Stimulated activated CD8-positive, alpha-beta memory T cell treated with anti-CD3 and anti-CD28 coated beads, Interleukin-12 subunit alpha, Interleukin-12 subunit beta, amount 100 ng/mL, for 4 hours (primary cell): ENCODE measurements around the gene ANO7.
"Not testable (repeated sequence)": the region's sequence is repeated elsewhere in the genome, so short reads cannot be mapped to it uniquely, and the experiment has no call there.

Source experiments
- DNase-seq: peaks from one replicate; pipeline ENCODE4 v3.0.0-alpha.2; 2020; ENCODE audit warnings: low read depth

The ANO7 gene

DNA sequence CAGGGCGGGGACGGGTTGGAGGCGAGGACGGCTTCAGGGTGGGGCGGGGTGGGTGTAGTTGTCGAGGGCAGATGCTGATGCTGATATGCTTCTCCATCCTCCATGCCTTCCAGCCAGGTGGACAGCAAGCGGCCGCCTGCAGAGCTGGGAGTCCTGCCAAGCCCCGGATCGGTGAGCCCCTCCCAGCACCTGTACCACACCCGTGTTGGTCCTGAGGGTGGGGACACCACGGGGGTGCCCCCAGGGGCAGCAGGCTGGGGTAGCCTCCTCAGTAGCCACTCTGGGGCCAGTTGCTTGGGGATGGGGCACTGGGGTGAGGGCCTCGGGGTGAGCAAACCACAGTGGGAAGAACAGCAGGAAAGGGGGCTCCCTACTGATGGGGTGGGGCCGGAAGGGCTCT, 2.6 kb downstream of the ANO7 start:
- DNase-seq, result no peak

DNA sequence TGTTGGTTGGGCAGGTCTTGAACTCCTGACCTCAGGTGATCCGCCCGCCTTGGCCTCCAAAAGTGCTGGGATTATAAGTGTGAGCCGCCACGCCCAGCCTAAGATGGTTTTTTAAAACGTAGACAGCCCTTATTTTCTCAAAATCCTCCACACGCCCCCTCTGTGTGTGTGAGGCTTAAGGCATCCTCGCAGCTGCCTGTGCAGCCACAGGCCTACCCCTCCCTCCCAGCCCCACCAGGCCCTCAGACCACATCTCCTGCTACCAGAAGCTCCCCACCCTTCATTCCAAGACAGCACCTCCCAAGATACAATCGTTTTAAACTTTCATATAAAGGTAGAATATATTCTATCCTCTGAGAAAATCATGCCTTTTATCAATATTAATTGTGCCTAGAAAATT, 4.8 kb downstream of the ANO7 start:
- DNase-seq, result no peak

DNA sequence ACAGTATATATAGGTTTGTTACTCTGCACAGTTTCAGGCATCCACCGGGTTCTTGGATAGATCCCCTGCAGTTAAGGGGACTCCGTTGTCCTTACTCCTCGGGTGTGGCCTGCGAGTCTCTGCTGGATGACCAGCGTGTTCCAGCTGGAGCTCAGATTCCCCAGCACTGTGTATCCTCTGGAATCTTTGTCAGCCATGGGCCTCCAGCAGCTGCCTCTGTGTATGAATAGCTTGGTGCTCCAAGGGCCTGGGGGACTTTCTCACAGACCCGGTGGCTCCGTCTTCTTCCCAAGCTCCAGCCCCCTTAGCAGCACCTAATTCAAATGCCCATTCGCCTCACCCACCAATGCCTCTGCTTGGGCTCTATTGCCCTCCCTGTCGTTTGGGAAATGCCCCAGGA, 6.3 kb downstream of the ANO7 start:
- DNase-seq, result no peak

DNA sequence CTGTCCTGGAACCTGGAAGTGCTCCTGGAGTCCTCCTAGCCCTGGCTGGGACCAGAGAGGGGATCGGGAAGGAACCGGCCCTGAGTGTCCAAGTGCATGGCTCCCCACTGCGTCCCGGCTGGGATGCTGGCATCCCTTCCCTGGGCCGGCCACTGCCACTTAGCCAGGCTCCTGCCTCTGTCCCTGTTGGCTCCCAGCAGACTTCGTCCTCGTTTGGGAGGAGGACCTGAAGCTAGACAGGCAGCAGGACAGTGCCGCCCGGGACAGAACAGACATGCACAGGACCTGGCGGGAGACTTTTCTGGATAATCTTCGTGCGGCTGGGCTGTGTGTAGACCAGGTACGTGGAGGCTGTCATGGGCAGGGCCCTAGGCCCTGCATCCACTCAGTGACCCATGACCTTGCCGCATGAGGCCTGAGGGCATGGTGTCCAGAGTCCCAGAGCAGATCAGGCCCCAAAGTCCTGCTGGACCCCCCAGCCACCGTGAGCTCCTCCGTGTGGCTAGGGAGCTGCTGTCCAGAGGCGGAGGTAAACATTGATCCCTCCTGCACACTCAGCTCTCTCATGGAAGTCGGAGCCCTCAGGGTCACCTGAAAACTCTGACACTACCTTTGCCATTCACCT, 7.1 kb downstream of the ANO7 start:
- no peak for DNase-seq

DNA sequence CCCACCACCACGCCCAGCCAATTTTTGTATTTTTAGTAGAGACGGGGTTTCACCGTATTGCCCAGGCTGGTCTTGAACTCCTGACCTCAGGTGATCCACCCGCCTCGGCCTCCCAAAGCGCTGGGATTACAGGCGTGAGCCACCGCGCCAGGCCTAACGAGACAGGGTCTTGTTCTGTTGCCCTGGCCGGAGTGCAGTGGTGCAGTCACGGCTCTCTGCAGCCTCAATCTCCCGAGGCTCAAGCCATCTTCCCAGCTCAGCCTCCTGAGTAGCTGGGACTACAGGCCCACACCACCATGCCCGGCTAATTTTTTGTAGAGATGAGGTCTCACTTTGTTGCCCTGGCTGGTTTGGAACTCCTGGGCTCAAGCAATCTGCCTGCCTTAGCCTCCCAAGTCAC, 8.8 kb downstream of the ANO7 start:
- not testable (repeated sequence) for DNase-seq

DNA sequence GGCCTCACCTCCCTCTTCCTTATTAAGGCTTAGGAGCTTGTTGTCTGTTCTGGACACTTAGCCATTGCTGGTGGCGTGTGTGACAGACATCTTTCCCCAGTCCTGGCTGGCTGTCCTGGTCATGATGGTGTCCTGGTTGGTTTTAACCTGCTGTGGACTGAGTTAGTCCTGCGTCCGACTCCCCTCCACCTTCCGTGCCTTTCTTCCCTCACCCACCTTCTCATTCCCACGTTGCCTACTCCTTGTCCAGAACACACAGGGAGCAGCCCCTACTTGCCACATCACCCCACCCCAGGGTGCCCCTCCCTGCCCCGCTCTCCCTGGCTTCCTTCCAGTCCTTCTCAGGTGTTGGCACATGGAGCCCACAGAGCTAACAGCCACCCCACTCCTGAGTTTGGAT, 9.5 kb downstream of the ANO7 start:
- DNase-seq, result no peak

DNA sequence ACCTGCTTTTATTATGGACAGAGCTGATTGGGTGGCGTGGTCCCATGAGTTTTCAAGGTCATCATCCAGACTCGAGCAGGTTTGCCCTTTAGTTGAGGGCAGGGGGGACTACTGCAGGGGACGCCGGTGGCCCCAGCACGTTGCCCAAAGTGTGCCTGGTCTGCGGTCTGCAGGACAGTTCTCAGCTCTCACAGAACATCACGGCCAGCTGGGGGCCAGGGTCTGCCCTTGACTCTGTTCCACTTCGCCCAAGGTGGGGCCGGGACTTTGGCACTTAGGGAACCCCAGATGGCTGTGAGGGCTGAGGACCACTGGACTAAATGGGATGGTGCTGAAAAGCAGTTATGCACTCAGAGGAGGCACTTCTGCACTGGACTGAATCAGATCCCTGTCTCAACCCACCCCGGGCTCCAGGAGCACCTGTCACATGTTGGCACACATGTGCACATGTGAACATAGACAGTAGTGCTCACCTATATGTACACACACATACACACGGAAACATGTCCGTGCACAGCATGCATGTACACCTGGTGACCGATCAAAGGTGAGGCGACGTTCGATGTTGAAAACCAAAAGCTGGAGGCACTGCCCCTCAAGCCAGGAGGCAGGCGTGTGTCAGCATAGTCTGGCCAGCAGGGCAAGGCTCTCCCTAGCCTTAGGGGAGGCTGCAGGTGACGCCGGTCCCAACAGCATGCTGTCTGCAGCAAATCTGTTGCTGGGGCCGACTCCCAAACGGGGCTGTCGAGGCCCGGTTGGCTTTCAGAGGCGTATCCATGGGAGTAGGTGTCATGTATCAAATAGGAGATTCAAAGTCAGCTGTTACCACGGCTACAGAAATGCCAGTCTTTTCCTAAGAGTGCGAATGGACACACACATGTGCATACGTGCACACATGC, 10.2 kb downstream of the ANO7 start:
- no peak for DNase-seq

DNA sequence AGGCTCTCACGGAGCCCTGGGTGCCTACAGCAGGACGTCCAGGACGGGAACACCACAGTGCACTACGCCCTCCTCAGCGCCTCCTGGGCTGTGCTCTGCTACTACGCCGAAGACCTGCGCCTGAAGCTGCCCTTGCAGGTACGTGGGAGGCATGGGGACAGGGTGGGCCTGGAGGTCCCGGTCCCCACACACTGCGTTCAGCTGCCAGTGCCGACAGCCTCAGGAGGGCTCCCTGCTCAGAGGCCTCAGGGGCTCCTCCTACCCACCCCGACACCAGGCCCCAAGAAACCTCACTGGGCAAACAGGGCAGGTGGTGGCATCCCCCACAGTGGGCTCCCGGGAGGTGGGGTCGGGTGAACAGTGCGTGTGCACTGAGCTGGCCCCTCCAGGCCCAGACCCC, 10.8 kb downstream of the ANO7 start:
- no peak for DNase-seq

DNA sequence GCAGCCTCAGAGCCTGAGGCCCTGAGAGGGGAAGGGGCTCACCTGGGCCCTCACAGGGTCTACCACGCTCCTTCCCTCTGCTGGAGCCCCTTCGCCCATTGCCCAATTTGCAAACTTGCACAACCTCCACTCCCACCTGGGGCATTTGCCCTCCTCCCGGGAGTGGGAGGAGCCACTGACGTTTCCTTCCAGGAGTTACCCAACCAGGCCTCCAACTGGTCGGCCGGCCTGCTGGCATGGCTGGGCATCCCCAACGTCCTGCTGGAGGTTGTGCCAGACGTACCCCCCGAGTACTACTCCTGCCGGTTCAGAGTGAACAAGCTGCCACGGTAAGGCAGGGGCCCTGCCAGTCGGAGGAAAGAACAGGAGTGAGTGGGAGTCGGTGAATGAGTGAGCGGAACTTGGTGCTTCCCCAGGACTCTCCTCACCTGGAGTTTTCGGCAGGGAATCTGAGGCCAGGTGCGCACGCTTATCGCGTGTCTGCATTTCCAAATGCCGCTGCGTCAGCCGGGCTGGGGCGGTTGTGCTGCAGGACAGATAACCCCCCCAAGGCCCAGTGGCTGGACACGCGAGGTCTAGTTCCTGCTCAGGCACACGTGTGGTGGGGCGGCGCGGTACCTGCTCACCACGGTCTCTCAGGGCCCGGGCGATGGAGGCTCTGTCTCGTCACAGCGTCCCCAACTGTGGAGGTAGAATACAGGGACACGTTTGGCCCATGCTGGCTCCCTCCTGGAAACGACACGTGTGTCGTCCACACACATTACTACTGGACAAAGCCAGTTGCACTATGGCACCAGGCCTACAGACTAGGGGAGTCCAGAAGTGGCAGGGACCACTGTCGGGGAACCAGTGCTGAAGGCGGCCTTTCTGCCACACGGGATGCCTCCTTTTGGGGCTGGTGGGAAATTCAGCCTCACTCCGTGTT, 11.7 kb downstream of the ANO7 start:
- no peak for DNase-seq

DNA sequence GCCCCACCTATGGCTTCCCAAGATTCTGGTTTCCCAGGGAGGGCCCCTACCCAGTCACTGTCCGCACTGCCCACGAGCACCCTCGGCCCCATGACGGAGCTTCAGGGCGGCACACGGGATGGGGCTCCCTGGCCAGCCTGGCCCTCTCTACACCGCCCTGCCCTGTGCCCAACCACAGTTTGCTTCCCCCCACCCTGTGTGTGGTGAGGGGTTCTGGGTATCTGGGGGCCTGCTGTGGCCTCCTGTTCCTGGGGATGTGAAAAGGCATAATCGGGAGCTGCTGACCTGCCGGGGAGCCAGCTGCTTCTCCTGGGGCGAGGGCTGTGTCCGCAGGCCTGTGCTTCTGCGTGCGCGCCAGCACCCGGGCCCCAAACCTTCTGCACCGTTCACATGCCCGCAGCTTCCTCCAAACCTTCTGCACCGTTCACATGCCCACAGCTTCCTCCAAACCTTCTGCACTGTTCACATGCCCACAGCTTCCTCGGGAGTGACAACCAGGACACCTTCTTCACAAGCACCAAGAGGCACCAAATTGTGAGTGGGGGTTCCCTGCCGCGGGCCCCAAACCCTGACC, 12.4 kb downstream of the ANO7 start:
- DNase-seq, result no peak

DNA sequence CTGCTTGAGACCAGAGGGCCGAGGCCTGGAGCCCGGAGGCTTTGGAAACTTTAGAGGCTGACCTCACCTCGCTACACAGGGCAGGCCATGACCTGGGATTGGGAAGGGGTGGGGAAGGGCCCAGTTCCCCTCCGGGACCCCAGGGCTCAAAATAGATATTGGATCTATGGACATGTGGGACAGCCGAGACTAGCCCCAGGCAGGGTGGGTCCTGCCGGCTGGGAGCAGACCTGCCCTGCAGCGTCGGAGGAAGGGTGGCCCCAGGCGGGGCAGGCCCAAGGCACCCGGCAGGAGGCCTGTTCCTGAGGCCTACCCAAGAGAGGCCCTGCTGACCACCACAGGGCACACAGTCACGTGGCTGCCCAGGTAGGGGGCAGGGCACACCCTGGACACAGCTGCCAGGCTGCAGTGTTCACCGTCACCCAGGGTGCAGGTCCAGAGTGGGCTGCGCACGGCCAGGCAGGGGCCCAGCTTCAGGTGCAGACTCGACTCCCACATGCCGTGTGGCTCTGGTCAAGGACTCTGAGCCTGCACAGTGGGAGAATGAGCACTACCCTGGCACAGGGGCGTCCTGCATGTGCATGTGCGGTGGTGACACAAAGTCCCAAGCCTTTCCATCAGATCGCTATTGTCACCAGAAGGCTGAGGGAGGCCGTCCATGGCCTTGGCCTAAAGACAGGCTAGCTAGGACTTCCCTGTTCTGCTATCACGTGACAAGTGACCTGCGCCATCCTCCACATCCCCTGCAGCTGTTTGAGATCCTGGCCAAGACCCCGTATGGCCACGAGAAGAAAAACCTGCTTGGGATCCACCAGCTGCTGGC, 13.2 kb downstream of the ANO7 start:
- no peak for DNase-seq

DNA sequence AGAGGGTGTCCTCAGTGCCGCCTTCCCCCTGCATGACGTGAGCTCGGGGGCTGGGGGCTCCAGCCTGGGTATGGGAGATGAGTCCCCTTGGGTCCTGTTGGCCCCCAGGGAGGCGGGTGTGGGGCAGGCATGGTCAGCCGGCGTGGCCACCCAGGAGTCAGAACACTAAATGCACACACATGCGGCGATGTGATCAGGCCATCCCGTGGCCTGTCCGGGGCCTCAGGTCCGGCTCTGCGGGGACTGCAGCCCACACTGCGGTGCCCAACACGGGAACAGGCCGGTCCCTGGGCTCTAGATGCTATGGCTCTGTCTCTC, 13.8 kb downstream of the ANO7 start:
- no peak for DNase-seq

DNA sequence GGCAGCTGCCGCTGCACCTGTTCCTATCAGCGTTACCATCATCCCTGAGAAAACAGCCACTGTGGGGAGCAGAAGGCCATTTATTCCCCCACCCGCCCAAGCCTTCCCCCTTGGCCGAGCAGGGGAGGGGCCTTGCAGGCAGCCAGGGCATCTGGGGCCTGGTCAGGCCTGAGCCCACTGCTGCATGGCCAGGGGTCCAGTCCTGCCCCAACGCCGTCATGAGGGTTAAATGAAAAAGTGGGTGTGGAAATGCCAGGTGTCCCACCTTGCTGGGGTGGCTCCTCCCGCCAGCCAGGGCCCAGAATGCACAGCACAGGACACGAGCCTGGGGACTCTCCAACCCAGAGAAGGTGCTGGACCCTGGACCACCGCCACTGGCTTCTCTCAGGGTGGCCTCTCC, 14.2 kb downstream of the ANO7 start:
- DNase-seq, result no peak

DNA sequence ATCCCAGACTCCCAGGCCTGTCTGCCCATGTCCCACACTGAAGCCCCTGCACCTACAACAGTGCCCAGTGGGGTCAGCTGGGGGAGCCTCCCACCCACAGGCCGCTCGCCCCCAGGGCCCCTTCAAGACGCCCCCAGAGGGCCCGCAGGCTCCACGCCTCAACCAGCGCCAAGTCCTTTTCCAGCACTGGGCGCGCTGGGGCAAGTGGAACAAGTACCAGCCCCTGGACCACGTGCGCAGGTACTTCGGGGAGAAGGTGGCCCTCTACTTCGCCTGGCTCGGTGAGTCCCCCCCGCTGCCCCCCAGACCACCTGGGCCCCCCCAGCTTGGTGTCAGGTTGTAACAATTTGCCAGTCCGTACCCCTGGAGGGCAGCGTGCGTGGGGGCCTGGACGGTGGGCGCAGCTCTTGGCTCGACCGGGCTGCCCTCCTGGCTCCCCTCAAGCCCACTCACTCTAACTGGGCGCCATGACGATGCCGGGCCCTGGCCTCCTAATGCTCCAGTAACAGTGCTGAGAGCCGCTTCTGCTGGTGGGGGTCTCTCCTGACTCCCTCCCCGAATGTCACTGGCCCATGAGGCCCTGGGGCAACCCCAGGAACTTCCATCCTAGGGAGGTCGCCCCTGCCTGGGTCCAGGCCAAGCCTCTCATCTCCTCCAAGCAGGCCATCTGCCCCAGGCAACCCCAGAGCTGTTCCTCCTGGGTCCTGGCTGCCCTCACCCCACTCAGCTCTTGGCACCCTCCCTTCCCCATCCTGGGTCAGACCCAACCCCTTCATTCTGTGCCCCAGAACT, 14.9 kb downstream of the ANO7 start:
- no peak for DNase-seq

DNA sequence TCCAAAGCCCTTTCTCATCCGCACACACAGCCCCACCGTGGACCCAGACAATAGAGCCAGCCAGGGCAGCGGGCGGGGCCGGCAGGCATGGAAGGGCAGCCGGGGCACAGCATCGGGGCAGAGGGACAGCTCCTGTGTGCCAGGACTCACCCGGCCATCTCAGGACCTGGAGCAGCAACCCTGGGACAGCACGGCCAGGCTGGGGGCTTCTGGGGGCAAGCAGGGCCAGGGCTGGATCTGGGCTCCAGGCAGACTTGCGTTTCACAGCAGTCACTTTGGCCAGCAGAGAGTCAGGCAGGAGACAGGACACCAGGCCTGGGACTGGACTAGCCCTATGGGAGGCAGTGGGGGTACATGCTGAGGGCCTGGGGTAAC, 15.5 kb downstream of the ANO7 start:
- DNase-seq, result no peak

DNA sequence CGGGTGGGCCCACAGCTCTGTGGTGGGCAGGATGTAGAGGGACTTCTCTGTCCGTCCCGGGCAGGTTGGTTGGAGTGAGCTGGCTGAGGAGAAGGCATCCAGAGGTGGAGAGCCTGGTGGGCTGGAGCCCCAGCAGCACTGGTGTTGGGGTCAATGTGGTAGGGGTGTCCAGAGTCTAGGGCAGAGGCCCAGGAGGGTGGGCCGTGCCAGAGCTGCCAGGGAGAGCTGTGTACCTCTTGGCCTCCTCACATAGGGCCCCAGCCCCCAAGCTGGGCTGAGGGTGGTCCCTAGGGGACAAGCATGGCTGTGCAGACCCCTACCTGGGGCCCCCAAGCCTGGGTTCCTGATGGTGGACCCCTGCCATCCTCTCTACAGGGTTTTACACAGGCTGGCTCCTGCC, 16.0 kb downstream of the ANO7 start:
- DNase-seq, result no peak

DNA sequence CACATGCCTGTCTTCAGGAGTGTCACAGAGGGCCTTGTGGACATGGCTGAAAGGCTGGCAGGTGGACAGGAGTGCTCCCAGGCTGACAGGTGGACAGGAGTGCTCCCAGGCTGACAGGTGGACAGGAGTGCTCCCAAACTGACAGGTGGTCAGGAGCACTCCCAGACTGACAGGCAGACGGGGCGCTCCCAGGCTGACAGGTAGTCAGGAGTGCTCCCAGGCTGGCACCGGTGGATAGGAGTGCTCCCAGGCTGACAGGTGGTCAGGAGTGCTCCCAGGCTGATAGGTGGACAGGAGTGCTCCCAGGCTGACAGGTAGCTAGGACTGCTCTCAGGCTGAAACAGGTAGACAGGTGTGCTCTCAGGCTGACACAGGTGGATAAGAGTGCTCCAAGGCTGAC, 16.6 kb downstream of the ANO7 start:
- DNase-seq, result no peak

DNA sequence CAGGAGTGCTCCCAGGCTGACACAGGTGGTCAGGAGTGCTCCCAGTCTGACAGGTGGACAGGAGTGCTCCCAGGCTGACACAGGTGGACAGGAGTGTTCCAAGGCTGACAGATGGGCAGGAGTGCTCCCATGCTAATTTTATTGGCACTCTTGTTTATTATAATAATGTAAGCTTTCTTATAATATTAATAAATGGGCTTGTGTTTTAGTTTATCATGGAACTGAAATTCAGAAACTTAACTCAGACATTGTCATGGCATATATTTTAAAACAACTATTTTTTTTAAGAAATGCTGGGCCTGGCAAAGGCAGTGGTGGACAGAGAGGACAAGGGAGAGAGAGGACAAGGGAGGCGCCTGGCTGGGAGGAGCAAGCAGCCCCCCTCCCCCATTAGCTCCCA, 18.7 kb downstream of the ANO7 start:
- DNase-seq, result no peak

DNA sequence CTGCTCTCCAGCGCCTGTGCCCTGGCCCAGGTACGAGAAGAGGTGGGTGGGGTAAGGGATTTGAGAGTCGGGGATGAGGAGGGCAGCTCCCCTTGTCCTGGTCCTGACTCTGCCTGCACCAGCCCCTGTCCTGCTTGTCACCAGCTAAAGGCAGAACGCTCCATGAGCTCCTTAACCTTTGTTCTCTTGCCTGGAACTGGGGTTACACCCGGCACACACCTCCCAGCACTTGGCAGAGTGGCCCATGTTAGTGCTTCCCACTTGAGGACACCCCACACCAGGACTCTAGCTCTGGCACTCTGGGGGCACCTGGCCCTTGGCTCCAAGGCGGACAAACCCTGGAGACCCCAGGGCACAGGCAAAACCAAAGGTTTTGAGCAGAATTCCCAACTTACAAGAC, 19.2 kb downstream of the ANO7 start:
- DNase-seq, result no peak

DNA sequence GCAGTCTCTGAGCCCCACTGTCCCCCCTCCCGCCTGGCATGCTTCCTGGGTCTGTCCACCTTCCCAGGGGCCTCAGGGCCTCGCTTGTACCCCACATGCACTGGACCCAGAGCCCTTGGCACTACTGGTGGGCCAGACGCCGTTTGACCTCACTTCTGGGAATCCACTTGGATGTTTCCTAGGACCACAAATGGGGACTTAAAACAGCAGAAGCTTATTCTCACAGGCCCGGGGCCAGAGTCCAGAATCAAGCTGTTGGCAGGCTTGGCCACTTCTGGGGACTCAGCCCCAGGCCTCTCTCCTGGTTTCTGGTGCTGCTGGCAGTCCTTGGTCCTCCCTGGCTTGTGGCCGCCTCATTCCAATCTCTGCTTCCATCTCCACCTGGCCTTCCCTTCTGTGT, 19.6 kb downstream of the ANO7 start:
- no peak for DNase-seq

DNA sequence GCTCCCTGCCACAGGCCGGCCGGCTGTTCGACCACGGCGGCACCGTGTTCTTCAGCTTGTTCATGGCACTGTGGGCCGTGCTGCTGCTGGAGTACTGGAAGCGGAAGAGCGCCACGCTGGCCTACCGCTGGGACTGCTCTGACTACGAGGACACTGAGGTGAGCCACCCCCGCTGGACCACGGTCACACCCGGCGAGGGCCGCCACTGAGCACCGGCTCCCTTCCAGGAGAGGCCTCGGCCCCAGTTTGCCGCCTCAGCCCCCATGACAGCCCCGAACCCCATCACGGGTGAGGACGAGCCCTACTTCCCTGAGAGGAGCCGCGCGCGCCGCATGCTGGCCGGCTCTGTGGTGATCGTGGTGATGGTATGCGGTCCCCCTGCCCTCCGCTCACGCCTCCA, 20.8 kb downstream of the ANO7 start:
- DNase-seq, result no peak
